BLaER1 (cell line): ENCODE results near the gene GRIN2A.
"Not testable (repeated sequence)": the region's sequence is repeated elsewhere in the genome, so short reads cannot be mapped to it uniquely, and the experiment has no call there.

Experiments used
- H3K27ac ChIP-seq: shearing (Covaris generic); formaldehyde crosslinking; 2 replicates; pipeline ENCODE4 v1.8.1; 2022
- H3K27me3 ChIP-seq: shearing (Covaris generic); formaldehyde crosslinking; 2 replicates; pipeline ENCODE4 v1.8.1; 2022
- H3K36me3 ChIP-seq: shearing (Covaris generic); formaldehyde crosslinking; 2 replicates; pipeline ENCODE4 v1.8.1; 2022
- H3K4me1 ChIP-seq: shearing (Covaris generic); formaldehyde crosslinking; 2 replicates; pipeline ENCODE4 v1.8.1; 2022
- H3K4me2 ChIP-seq: shearing (Covaris generic); formaldehyde crosslinking; 2 replicates; pipeline ENCODE4 v1.8.1; 2022
- H3K4me3 ChIP-seq: shearing (Covaris generic); formaldehyde crosslinking; 2 replicates; pipeline ENCODE4 v1.8.1; 2022
- H3K9ac ChIP-seq: shearing (Covaris generic); formaldehyde crosslinking; 2 replicates; pipeline ENCODE4 v1.8.1; 2022
- H3K9me3 ChIP-seq: shearing (Covaris generic); formaldehyde crosslinking; 2 replicates; pipeline ENCODE4 v1.8.1; 2022
- H4K20me1 ChIP-seq: shearing (Covaris generic); formaldehyde crosslinking; 2 replicates; pipeline ENCODE4 v1.8.1; 2022
- Cebpa-rat ChIP-seq: shearing (Covaris generic); IDR thresholded peaks from 2 replicates; pipeline ENCODE4 v1.8.1; 2022

Gene GRIN2A

GRCh38 chr16:9898124-9898523 lies 284.1 kb downstream of the GRIN2A start:
- Histone ChIP-seq H3K27me3 (no peaks in the 10 kb centered on the region), H4K20me1 (no peaks in the 10 kb centered on the region), H3K9me3 (no peaks in the 10 kb centered on the region), H3K36me3 (no peaks in the 10 kb centered on the region), H3K4me3 (no peak overlapping the region), H3K4me2 (no peak overlapping the region), H3K27ac (no peak overlapping the region), H3K4me1 (no peaks in the 10 kb centered on the region), H3K9ac (no peak overlapping the region)
- no peak for TF ChIP-seq Cebpa-rat

GRCh38 chr16:9895817-9896216 lies 286.4 kb downstream of the GRIN2A start:
- Histone ChIP-seq H3K4me1 (no peaks in the 10 kb centered on the region), H3K27me3 (no peaks in the 10 kb centered on the region; the same call in 1 of the 2 replicates), H3K9ac (no peak overlapping the region), H3K36me3 (no peaks in the 10 kb centered on the region), H3K4me3 (no peak overlapping the region), H3K27ac (no peak overlapping the region), H3K4me2 (no peak overlapping the region), H3K9me3 (no peaks in the 10 kb centered on the region), H4K20me1 (no peaks in the 10 kb centered on the region)
- no peak for TF ChIP-seq Cebpa-rat

- TF ChIP-seq Cebpa-rat: no peak
- Histone ChIP-seq H3K9ac (no peak overlapping the region), H3K27ac (no peak overlapping the region), H3K4me2 (no peak overlapping the region), H3K4me1 (no peaks in the 10 kb centered on the region), H4K20me1 (no peaks in the 10 kb centered on the region), H3K9me3 (no peaks in the 10 kb centered on the region), H3K27me3 (no peaks in the 10 kb centered on the region; the same call in 1 of the 2 replicates), H3K36me3 (no peaks in the 10 kb centered on the region), H3K4me3 (no peak overlapping the region)
These were observed 296.4 kb downstream of the GRIN2A start for GRCh38 chr16:9885876-9886275.

- Histone ChIP-seq H3K4me1 (no peaks in the 10 kb centered on the region), H3K27ac (no peak overlapping the region), H3K27me3 (no peaks in the 10 kb centered on the region), H3K9me3 (no peaks in the 10 kb centered on the region), H3K36me3 (no peaks in the 10 kb centered on the region), H4K20me1 (no peaks in the 10 kb centered on the region), H3K4me3 (no peak overlapping the region), H3K9ac (no peak overlapping the region), H3K4me2 (no peak overlapping the region)
- no peak for TF ChIP-seq Cebpa-rat
These were observed 296.8 kb downstream of the GRIN2A start for GRCh38 chr16:9885467-9885866.

- not testable (repeated sequence) for H3K4me2 ChIP-seq, H3K9me3 ChIP-seq, H3K4me1 ChIP-seq, H4K20me1 ChIP-seq, H3K36me3 ChIP-seq, H3K4me3 ChIP-seq, H3K27me3 ChIP-seq, H3K9ac ChIP-seq, H3K27ac ChIP-seq
These were observed 306.2 kb downstream of the GRIN2A start for GRCh38 chr16:9875981-9876380.

GRCh38 chr16:9874219-9874618 lies 308.0 kb downstream of the GRIN2A start:
- Histone ChIP-seq H3K4me1 (no peaks in the 10 kb centered on the region), H3K36me3 (no peaks in the 10 kb centered on the region), H3K27ac (no peak overlapping the region), H3K4me2 (no peak overlapping the region), H3K4me3 (no peak overlapping the region), H4K20me1 (no peaks in the 10 kb centered on the region), H3K9ac (no peak overlapping the region), H3K9me3 (no peaks in the 10 kb centered on the region), H3K27me3 (no peaks in the 10 kb centered on the region)
- TF ChIP-seq Cebpa-rat: no peak

- H3K9me3 ChIP-seq: no peaks in the 10 kb centered on the region
- H3K4me3 ChIP-seq: no peak overlapping the region
- no peaks in the 10 kb centered on the region for H3K27me3 ChIP-seq
- no peak overlapping the region for H3K4me2 ChIP-seq
- no peaks in the 10 kb centered on the region for H3K36me3 ChIP-seq
- no peak for TF ChIP-seq Cebpa-rat
- no peak overlapping the region for H3K27ac ChIP-seq
- no peaks in the 10 kb centered on the region for H3K4me1 ChIP-seq
- no peaks in the 10 kb centered on the region for H4K20me1 ChIP-seq
- no peak overlapping the region for H3K9ac ChIP-seq
These were observed 311.3 kb downstream of the GRIN2A start for GRCh38 chr16:9870962-9871361.

GRCh38 chr16:9869776-9870175 lies 312.5 kb downstream of the GRIN2A start:
- Histone ChIP-seq H4K20me1 (no peaks in the 10 kb centered on the region), H3K36me3 (no peaks in the 10 kb centered on the region), H3K9ac (no peak overlapping the region), H3K27me3 (no peaks in the 10 kb centered on the region), H3K27ac (no peak overlapping the region), H3K4me3 (no peak overlapping the region), H3K9me3 (no peaks in the 10 kb centered on the region), H3K4me1 (no peaks in the 10 kb centered on the region), H3K4me2 (no peak overlapping the region)
- no peak for TF ChIP-seq Cebpa-rat

- no peak for TF ChIP-seq Cebpa-rat
- H3K36me3 ChIP-seq: no peaks in the 10 kb centered on the region
- no peak overlapping the region for H3K27ac ChIP-seq
- H3K9ac ChIP-seq: no peak overlapping the region
- no peaks in the 10 kb centered on the region for H3K9me3 ChIP-seq
- H4K20me1 ChIP-seq: no peaks in the 10 kb centered on the region
- H3K4me1 ChIP-seq: no peaks in the 10 kb centered on the region
- no peak overlapping the region for H3K4me3 ChIP-seq
- no peaks in the 10 kb centered on the region for H3K27me3 ChIP-seq
- no peak overlapping the region for H3K4me2 ChIP-seq
These were observed 313.6 kb downstream of the GRIN2A start for GRCh38 chr16:9868606-9869149.

- Histone ChIP-seq H3K27me3 (no peaks in the 10 kb centered on the region), H3K27ac (no peak overlapping the region), H4K20me1 (no peaks in the 10 kb centered on the region), H3K4me1 (no peaks in the 10 kb centered on the region), H3K9ac (no peak overlapping the region), H3K36me3 (no peaks in the 10 kb centered on the region), H3K4me2 (no peak overlapping the region), H3K9me3 (no peaks in the 10 kb centered on the region), H3K4me3 (no peak overlapping the region)
- no peak for TF ChIP-seq Cebpa-rat
These were observed 315.1 kb downstream of the GRIN2A start for GRCh38 chr16:9867176-9867575.

- Histone ChIP-seq H3K4me3 (no peak overlapping the region), H3K27me3 (no peaks in the 10 kb centered on the region), H3K9me3 (no peaks in the 10 kb centered on the region), H3K4me1 (no peaks in the 10 kb centered on the region), H4K20me1 (no peaks in the 10 kb centered on the region), H3K9ac (no peak overlapping the region), H3K36me3 (no peaks in the 10 kb centered on the region), H3K27ac (no peak overlapping the region), H3K4me2 (no peak overlapping the region)
- TF ChIP-seq Cebpa-rat: no peak
These were observed 317.8 kb downstream of the GRIN2A start for GRCh38 chr16:9864461-9864860.
